Measurements from ENCODE around the gene C1orf141. TPM values are rescaled to one million over a fixed set of nuclear protein-coding genes. Genes with fewer than 3 reads are reported as not detected.
"Not testable (repeated sequence)": the region's sequence is repeated elsewhere in the genome, so short reads cannot be mapped to it uniquely, and the experiment has no call there.

The C1orf141 gene
- total and polyA plus RNA-seq, 12 donors, result not detected

DNA sequence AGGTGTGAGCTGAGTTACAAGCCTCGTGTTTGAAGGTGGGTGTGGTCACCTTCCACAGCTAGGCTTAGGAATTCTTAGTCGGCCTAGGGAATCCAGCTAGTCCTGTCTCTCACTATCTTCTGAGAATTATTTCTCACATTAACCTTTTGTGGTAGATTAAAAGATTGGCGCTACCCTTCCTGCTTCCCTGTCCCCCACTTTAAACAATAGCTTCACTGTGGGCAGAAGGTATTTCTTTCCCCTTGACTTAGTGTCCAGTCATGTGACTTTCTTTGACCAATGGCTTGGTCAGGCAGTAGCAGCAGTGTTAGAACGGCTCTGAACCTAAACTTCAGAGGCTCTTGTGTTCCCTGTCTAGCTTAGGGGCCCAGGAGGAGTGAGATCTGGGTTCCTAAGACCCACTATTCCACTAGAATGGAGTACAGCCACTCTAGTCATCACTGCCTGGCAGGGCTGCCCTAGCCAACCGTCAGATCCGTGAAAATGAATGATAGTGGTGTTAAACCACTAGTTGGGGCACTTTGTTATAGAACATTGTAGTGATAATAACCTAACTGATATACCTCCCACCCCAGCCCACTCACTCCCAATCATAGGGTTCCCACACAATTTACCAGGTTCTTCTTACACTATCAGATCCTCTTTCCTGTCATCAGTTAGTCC is 13.9 kb upstream of the C1orf141 start:
- Histone ChIP-seq H3K27ac (no peak overlapping the region), H3K36me3 (no peaks in the 10 kb centered on the region), H3K4me1 (peaks cover 0 to 10% (median 5%) of the 10 kb centered on the region in 9 donors), H3K4me3 (no peak overlapping the region), H3K9me3 (no peaks in the 10 kb centered on the region), H3K27me3 (peaks cover 0 to 17% (median 1%) of the 10 kb centered on the region in 7 donors)
- TF ChIP-seq, protein P1, sequence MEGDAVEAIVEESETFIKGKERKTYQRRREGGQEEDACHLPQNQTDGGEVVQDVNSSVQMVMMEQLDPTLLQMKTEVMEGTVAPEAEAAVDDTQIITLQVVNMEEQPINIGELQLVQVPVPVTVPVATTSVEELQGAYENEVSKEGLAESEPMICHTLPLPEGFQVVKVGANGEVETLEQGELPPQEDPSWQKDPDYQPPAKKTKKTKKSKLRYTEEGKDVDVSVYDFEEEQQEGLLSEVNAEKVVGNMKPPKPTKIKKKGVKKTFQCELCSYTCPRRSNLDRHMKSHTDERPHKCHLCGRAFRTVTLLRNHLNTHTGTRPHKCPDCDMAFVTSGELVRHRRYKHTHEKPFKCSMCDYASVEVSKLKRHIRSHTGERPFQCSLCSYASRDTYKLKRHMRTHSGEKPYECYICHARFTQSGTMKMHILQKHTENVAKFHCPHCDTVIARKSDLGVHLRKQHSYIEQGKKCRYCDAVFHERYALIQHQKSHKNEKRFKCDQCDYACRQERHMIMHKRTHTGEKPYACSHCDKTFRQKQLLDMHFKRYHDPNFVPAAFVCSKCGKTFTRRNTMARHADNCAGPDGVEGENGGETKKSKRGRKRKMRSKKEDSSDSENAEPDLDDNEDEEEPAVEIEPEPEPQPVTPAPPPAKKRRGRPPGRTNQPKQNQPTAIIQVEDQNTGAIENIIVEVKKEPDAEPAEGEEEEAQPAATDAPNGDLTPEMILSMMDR (IDR thresholded peaks at IDR 0.05), result no peak
- intact Hi-C loops (cut with DNase I), result loop anchor here (1.0 to 10.0 kb wide), 10 partner anchors 66 to 384 kb away; partner anchors contain the start of gene SLC35D1 (in 2 of the 10)
- 48 to 49% methylated on average over 6 of the region's 6 CpGs for WGBS, 2 donors
- no peak for DNase-seq
- ATAC-seq, result peak in 6 of 8 donors; percentile 14 to 51 (median 28)

DNA sequence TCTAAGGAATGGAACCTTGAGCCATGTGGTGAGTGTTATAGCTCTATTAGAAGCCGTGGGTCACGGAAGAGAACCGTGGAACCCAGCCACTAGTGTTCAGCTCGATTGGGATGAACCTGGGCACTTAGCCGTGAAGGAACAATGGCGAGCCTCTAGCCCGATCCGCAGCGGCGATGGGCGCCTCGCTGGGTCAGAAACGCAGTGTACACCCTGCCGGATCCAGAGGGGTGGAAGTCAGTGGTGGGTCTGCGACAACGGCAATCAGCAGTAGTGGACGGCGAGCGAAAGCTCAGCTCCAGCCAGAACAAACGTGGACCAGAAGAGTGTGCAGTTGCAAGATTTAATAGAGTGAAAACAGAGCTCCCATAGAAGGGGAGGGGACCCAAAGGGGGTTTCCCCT is 13.2 kb upstream of the C1orf141 start:
- H3K27ac ChIP-seq, H3K9me3 ChIP-seq, H3K36me3 ChIP-seq, ATAC-seq, DNase-seq, H3K4me1 ChIP-seq, H3K4me3 ChIP-seq: not testable (repeated sequence)
- peaks cover 0 to 13% (median 0%) of the 10 kb centered on the region in 7 donors for H3K27me3 ChIP-seq
- intact Hi-C loops (cut with DNase I), result loop anchor here in 9 of 10 donors (2.0 to 10.0 kb wide), 8 partner anchors 67 to 383 kb away; partner anchors contain the start of gene SLC35D1 (in 2 of the 9)
- WGBS, 2 donors, result 86 to 96% methylated on average over 20 of the region's 20 CpGs

DNA sequence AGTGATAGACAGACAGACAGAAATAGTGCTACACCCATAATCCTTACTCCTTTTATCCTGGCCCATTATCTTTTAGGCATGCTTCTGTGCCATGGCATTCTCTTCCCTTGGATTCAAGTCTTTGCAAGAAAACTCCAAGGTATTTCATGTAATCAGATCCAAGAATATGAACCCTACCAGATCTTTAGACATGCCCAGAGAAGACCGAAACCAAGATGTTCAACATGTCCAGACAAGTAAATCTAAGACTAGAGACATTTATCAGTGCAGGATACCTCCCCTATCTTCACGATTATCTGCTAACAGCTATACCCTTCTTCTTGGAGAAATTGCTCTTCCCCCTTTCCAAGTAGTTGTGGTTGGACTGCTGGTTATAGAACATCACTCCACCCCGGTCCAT is 11.8 kb upstream of the C1orf141 start:
- H3K4me3 ChIP-seq, result no peak overlapping the region
- no peak overlapping the region for H3K27ac ChIP-seq
- TF ChIP-seq, protein P1 (IDR thresholded peaks at IDR 0.05), result no peak
- intact Hi-C loops (cut with DNase I), result loop anchor here in 8 of 10 donors (5.0 to 10.0 kb wide), 6 partner anchors 68 to 382 kb away; partner anchors contain the start of gene SLC35D1 (in 2 of the 8)
- no peak for ATAC-seq
- H3K27me3 ChIP-seq, result peaks cover 0 to 5% (median 0%) of the 10 kb centered on the region in 7 donors
- DNase-seq, result no peak
- 91 to 93% methylated on average over 3 of the region's 3 CpGs for WGBS, 2 donors
- no peaks in the 10 kb centered on the region for H3K9me3 ChIP-seq
- no peaks in the 10 kb centered on the region for H3K36me3 ChIP-seq
- H3K4me1 ChIP-seq, result peaks cover 0 to 10% (median 5%) of the 10 kb centered on the region in 9 donors

DNA sequence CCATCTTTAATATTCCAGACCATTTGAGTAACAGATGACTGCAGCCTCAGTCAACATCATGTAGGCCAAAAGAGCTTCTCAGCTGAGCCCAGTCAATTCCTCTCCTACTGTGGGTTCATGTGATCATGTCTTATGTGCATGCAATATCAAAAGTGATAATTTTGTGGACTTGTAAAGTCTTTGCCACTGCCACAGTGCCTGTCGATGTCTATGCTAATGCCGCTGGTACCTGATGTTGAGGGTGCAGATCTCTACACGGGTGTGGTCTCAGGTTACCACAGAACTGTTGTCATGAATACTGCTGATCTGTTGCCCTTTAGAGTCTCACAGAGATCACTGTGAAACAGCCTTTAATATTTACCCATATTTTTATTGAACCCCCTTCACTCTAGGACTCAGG is 11.3 kb upstream of the C1orf141 start:
- Histone ChIP-seq H3K4me1 (peaks cover 0 to 10% (median 5%) of the 10 kb centered on the region in 9 donors), H3K4me3 (no peak overlapping the region), H3K27me3 (peaks cover 0 to 5% (median 0%) of the 10 kb centered on the region in 7 donors), H3K36me3 (no peaks in the 10 kb centered on the region), H3K27ac (no peak overlapping the region), H3K9me3 (no peaks in the 10 kb centered on the region)
- intact Hi-C loops (cut with DNase I), result loop anchor here in 8 of 10 donors (5.0 to 10.0 kb wide), 6 partner anchors 69 to 381 kb away; partner anchors contain the start of gene SLC35D1 (in 2 of the 8)
- DNase-seq, result no peak
- WGBS, 2 donors, result 96% methylated on average over 3 of the region's 3 CpGs
- TF ChIP-seq, protein P1 (IDR thresholded peaks at IDR 0.05), result no peak
- no peak for ATAC-seq

DNA sequence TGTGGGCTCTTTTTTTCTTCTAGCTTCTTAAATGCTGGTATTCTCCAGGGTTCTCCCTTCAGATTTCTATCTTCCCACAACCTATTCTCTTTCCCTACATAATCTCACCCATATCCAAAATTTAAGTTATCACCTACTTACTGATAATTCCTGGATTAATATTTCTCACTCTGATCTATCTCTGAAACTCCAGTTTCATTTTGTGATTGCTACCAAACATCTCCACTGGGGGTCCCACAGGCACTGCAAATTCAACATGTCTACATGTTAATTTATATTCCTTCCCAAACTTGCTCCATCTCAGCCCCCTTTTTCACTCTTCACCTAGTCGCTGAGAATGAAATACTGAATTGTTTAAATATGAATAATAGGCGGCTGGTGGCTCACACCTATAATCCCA is 9.9 kb upstream of the C1orf141 start:
- no peak for DNase-seq
- H3K27ac ChIP-seq, result no peak overlapping the region
- H3K36me3 ChIP-seq, result no peaks in the 10 kb centered on the region
- WGBS, 2 donors, result 86 to 89% methylated on average over 2 of the region's 2 CpGs
- peaks cover 0 to 10% (median 5%) of the 10 kb centered on the region in 9 donors for H3K4me1 ChIP-seq
- ATAC-seq, result no peak
- TF ChIP-seq, protein P1 (IDR thresholded peaks at IDR 0.05), result peak in 3 of 9 donors; percentile 6 to 25 (median 16)
- H3K4me3 ChIP-seq, result no peak overlapping the region
- intact Hi-C loops (cut with DNase I), result loop anchor here in 8 of 10 donors (5.0 to 10.0 kb wide), 6 partner anchors 70 to 380 kb away; partner anchors contain the start of gene SLC35D1 (in 2 of the 8)
- no peaks in the 10 kb centered on the region for H3K27me3 ChIP-seq
- H3K9me3 ChIP-seq, result no peaks in the 10 kb centered on the region
